OCI-LY7 (cell line): ENCODE measurements around the gene POFUT1.

Experiments
- EZH2phosphoT487 ChIP-seq: fragments of 200-600 bp; sonication (generic); IDR thresholded peaks from 2 replicates; pipeline ENCODE4 v1.6.1; 2018; ENCODE audit warnings: low read depth, borderline replicate concordance, mild to moderate bottlenecking, mixed run types, antibody characterized with exemption, low read length, moderate library complexity, mixed read lengths
- TF ChIP-seq, protein P1 (sequence below): fragments of 200-600 bp; sonication (generic); conservative IDR thresholded peaks from 2 replicates; pipeline ENCODE4 v1.5.1; 2014; ENCODE audit warnings: mild to moderate bottlenecking, antibody characterized with exemption, low read length, moderate library complexity, mixed read lengths

DNA sequence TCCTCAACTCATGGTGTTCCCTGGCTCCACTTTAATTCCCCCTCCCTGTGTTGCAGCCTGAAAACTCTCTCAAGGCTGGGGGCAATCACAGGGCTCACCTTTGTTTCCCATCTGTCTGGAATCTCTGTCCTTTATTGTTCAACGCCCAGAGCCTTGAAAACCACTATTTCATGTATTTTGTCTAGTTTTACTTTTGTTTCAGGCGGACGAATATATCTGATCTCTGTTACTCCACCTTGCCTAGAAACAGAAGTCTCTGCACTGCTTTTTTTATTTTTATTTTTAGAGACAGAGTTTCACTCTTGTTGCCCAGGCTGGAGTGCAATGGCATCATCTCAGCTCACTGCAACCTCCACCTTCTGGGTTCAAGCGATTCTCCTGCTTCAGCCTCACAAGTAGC is 27.7 kb upstream of the POFUT1 start:
- TF ChIP-seq, protein P1, sequence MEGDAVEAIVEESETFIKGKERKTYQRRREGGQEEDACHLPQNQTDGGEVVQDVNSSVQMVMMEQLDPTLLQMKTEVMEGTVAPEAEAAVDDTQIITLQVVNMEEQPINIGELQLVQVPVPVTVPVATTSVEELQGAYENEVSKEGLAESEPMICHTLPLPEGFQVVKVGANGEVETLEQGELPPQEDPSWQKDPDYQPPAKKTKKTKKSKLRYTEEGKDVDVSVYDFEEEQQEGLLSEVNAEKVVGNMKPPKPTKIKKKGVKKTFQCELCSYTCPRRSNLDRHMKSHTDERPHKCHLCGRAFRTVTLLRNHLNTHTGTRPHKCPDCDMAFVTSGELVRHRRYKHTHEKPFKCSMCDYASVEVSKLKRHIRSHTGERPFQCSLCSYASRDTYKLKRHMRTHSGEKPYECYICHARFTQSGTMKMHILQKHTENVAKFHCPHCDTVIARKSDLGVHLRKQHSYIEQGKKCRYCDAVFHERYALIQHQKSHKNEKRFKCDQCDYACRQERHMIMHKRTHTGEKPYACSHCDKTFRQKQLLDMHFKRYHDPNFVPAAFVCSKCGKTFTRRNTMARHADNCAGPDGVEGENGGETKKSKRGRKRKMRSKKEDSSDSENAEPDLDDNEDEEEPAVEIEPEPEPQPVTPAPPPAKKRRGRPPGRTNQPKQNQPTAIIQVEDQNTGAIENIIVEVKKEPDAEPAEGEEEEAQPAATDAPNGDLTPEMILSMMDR, result no peak
- no peak for TF ChIP-seq EZH2phosphoT487
